IPS-11a (cell line): ENCODE data around the gene PDE5A.
"Not testable (repeated sequence)": the region's sequence is repeated elsewhere in the genome, so short reads cannot be mapped to it uniquely, and the experiment has no call there.

ENCODE experiments used
- H3K4me3 ChIP-seq: one replicate; pipeline ENCODE4 v1.5.1; 2013; ENCODE audit warnings: low read depth, low read length, control low read depth

PDE5A gene

DNA sequence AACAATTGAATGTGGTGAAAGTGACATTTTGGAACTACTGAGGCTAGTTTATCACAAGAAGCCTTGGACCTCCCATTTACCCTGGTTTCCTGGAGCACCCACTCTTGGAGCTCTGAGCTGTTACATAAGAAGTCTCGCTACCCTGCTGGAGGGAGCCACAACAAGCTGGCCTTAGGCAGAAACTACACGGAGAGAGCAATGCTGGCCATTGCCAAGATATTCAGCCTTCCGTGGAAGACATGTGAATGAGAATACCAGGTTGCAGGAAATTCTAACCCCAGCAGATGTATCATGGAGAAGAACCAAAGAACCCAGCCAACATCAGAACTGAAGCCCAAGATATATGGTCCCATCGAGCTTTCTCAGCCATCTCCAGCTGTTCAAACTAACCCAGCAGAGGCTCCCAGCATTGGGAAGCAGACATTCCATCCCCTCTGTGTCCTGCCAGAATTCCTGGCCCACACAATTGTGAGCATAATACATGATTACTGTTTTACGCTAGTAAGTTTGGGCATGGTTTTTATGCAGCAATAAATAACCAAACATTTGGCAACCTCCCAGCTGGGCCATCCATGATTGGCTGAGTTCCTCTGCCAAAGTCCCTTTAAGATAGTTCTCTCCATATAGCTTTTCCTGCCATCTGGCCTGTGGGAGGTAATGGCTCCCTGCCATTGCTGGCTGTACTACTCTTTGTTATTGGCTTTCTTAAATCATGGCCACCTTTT lies 17.9 kb upstream of the PDE5A start:
- no peak overlapping the region for H3K4me3 ChIP-seq

GRCh38 chr4:119643306-119644042 lies 14.9 kb upstream of the PDE5A start:
- H3K4me3 ChIP-seq = no peak overlapping the region

DNA sequence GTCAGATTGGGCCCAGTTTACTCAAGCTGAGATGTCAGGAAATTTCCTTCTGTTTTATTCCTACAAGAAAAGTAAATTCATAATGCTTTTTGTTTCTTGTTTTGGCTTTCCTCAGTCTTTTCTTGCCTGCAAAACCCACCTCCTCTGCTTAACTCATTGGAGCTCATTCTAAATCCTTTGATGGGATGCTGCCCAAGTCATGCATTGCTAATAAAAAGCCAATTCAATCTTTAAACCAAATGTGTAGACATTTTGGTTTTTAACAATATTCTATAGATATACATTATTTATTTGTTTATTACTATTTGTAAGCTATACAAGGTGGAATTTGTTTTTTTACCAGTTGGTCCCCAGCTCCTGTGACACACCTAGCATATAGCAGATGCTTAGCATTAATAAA lies 13.2 kb upstream of the PDE5A start:
- no peak overlapping the region for H3K4me3 ChIP-seq

DNA sequence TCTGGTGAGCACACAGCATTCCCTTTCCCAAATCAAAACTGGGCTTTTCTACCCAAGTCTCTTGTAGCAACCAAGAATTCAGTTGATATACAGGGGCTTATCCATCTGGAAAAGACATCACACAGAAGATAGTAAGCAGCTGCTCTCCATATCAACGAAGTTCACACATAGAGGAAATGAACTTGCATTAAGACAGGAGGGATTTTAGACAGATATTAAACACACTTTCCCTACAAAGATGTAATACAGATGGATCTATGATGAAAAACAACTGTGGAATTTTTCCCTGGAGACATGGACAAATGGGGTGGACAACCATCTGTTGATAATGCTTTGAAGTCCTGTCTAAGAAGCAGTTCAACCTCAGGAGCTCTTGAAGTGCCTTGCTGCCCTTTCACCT lies 9.8 kb upstream of the PDE5A start:
- no peak overlapping the region for H3K4me3 ChIP-seq

DNA sequence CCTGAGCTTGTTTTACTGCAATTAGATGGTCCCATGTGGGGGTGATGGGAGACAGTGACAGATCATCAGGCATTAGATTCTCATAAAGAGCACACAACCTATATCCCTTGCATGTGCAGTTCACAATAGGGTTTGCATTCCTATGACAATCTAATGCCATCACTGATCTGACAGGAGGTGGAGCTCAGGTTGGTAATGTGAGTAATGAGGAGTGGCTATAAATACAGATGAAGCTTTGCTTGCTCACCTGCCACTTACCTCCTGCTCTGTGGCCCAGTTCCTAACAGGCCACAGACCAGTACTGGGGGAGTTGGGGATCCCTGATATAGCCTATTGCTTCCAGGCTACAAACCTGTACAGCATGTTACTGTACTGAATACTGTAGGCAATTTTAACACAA lies 8.2 kb upstream of the PDE5A start:
- H3K4me3 ChIP-seq = not testable (repeated sequence)

DNA sequence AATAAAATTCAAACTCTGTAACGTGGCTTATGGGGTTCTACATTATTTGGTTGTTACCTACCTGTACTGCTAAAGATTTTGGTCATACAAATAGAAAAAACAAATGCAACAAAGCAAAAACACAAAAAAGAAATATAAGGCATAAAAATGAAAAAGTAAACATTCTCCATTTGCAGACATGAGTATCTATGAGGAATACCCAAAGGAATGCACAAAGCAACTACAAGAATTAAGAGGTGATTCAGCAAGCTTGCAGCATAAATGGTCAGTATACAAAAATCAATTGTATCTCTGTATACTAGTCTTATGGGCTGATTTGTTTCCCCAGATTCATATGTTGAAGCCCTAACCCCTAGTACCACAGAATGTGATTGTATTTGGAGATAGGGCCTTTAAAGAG lies 3.6 kb upstream of the PDE5A start:
- H3K4me3 ChIP-seq = no peak overlapping the region

GRCh38 chr4:119629142-119629471 lies 503 bp upstream of the PDE5A start:
- peak overlapping the region; percentile 56 for H3K4me3 ChIP-seq

DNA sequence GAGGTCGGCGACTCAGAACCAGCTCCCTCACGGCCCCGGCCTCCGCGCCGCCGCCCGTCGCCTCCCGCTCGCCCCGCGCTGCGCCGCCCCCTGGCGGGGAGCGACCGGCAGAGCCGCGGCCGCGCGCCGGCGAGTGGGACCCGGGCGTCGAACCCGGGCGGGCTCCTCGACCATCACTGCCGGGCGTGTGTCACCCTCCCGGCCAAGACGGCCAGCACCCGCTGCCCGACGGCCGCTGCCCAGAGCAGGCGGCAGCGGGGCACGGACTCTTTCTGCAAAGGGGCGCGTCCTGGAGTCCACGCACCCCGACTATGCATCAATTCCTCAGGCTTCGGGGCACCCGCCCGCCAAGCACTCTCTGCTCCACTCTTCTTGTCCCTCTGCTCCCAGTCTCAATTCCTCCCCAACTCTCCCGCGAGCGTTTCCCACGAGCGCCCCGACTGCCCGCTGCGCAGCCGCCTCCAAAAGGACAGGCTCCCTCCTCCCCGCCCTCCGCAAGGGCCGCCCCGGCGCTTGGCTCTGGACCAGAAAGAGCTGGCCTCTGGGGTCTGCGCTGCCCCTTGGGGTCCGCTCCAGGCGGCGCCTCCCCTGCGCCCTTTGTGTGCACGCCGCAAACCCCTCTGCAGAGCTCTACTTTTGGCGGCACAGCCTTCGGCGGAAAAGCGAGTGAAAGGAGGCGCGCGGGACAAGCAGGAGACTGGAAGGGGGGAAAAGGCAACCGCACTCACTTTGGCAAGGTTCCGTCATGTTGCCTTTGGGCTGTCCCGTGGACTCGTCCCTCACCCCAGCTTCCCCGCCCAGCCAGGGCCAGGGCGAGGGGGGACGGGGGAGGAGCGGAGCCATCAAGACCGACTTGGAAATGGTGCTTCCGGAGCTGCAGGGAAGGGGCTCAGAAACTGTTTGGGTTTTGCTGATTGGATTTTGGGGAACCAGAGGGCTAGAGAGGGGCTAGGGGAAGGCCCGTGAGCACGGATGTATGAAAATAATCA lies 1.0 kb downstream of the PDE5A start:
- H3K4me3 ChIP-seq = peak overlapping the region; percentile 82

- peak overlapping the region; percentile 82 for H3K4me3 ChIP-seq
Observed at GRCh38 chr4:119626943-119627266, 1.7 kb downstream of the PDE5A start.

DNA sequence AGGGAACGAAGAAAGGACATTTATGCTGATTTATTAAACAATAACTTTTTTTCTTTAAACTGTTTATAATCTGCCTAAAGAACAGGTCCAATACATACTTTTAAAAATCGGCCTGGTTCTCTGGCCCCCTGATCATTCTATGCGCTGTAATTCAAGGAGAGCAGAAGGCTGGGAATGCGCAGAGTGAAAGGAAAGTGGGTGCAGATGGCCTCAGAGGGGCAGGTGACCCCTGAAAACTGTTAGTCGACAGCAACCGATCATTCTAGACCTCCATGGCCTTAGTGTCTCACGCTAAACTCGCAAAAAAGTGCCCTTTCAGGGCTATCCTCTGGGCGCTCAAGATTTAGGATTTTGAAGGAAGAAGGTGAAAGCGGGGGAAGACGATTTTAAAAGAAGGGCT lies 2.2 kb downstream of the PDE5A start:
- peak overlapping the region; percentile 82 for H3K4me3 ChIP-seq

DNA sequence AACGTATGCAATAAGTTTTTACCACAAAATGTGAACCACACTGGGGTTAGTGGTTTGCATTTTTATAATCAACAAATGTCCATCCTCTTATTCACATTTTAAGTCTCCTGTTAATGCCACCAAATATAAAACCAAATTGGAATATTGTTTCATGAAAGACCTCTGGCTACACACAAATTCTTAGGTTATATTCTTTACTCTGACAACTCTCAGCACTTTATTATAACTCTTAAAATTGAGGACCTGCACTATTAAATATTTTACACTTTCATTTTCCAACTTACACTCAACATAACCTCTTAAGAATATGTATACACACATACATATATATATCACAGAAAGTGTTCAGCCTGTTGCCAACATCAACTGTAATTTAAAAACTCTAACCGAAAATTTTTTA lies 2.8 kb downstream of the PDE5A start:
- H3K4me3 ChIP-seq = no peak overlapping the region

- H3K4me3 ChIP-seq = no peak overlapping the region
Observed at GRCh38 chr4:119624356-119624755, 4.2 kb downstream of the PDE5A start.

DNA sequence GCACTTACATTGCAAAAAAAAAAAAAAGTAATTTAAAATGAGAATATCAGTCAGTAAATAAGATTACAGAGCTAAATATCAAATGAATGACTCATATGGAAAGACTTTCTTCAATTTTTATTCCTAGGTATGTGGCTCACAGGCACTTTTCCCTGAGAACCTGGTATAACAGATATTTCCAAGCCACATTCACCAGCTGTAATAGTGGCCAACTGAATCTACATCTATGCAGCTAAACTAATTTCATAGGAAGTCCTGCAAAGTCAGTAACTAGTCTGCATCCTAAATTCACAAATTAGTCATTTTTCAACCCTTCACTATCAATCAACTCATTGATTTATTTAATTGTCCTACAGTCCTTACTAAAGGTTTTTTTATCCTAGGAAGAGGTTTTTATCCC lies 5.6 kb downstream of the PDE5A start:
- no peak overlapping the region for H3K4me3 ChIP-seq

GRCh38 chr4:119615068-119615719 lies 13.4 kb downstream of the PDE5A start:
- no peak overlapping the region for H3K4me3 ChIP-seq

- no peak overlapping the region for H3K4me3 ChIP-seq
Observed at GRCh38 chr4:119604266-119604665, 24.3 kb downstream of the PDE5A start.

DNA sequence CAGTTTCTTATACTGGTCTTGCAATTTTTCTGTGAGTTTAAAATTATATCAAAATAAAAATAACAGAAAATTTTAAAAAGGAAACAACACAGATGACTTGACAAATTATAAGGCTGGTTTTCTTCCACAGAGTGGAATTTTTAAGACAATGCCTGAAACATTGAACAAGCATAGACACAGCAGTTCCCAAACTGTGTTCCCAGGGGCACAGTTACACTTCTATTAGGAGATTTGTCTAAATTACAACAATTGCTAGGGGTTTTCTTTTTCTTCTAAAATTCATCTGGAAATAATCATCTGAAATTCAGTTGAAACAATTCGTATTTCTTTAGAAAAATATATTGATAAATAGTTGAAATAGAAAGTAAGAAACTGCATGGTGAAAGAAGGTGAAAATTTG lies 26.2 kb downstream of the PDE5A start:
- no peak overlapping the region for H3K4me3 ChIP-seq

- H3K4me3 ChIP-seq = no peak overlapping the region
Observed at GRCh38 chr4:119598521-119598920, 30.1 kb downstream of the PDE5A start.

GRCh38 chr4:119597377-119597776 lies 31.2 kb downstream of the PDE5A start:
- H3K4me3 ChIP-seq = no peak overlapping the region

DNA sequence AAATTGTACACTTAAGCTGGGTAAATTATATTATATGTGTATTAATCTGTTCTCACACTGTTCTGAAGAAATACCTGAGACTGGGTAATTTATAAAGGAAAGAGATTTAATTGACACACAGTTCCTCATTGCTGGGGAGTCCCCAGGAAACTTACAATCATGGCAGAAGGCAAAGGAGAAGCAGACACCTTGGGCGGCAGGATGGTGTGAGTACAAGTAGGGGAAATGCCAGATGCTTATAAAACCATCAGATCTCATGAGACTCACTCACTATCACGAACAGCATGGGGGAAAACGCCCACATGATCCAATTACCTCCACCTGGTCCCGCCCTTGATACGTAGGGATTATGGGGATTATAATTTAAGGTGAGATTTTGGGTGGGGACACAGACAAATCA lies 34.9 kb downstream of the PDE5A start:
- no peak overlapping the region for H3K4me3 ChIP-seq

- no peak overlapping the region for H3K4me3 ChIP-seq
Observed at GRCh38 chr4:119592830-119593229, 35.8 kb downstream of the PDE5A start.

GRCh38 chr4:119589165-119589564 lies 39.4 kb downstream of the PDE5A start:
- no peak overlapping the region for H3K4me3 ChIP-seq
